GM12872 (cell line): ENCODE results near the gene PKNOX2.

Experiments
- TF ChIP-seq, protein P1 (sequence below): IDR thresholded peaks from 3 replicates; pipeline ENCODE4 v1.5.1; 2011; ENCODE audit warnings: low read depth, mild to moderate bottlenecking, low read length, moderate library complexity; ENCODE audit not compliant: insufficient read depth

The PKNOX2 gene

DNA sequence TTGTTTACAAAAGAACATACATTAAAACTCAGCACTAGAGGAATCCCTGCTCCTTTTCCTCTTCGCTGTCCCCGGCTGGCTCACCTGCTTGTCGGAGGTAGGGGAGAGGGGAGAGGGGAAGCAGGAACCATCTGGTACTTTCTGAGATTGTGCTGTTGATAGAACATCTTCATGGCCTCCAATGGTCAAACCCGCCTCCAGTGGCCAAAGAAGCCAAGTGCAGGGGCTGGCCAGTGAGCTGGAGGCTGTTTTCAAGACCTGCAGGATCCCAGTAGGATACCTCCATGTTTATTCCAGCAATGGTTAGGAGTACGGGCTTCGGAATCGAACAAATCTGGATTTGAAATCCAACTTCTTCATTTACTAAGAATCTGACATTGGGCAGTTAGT is 92.6 kb downstream of the PKNOX2 start:
- TF ChIP-seq, protein P1, sequence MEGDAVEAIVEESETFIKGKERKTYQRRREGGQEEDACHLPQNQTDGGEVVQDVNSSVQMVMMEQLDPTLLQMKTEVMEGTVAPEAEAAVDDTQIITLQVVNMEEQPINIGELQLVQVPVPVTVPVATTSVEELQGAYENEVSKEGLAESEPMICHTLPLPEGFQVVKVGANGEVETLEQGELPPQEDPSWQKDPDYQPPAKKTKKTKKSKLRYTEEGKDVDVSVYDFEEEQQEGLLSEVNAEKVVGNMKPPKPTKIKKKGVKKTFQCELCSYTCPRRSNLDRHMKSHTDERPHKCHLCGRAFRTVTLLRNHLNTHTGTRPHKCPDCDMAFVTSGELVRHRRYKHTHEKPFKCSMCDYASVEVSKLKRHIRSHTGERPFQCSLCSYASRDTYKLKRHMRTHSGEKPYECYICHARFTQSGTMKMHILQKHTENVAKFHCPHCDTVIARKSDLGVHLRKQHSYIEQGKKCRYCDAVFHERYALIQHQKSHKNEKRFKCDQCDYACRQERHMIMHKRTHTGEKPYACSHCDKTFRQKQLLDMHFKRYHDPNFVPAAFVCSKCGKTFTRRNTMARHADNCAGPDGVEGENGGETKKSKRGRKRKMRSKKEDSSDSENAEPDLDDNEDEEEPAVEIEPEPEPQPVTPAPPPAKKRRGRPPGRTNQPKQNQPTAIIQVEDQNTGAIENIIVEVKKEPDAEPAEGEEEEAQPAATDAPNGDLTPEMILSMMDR = peak; percentile 40; the same call in 2 of the 3 replicates

DNA sequence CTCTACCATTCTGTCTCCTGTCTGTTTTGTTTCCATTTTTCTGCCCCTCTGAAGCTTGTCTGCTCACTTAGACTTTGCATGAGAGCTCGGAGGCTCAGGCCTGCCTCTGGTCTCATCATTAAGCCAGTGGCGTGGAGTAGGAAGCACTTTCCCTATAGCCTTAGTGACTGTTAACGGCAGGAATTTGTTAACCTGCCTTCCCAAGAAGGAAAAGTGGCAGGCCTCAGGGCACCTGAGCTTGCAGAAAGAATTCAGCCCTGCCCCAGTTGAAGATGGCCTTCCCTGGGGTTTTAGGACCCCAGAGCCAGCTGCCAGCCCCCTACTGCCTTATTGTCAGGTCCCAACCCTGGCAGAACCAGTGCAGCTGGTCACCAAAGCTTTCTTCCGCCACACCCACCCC is 93.2 kb downstream of the PKNOX2 start:
- TF ChIP-seq, protein P1 = no peak

DNA sequence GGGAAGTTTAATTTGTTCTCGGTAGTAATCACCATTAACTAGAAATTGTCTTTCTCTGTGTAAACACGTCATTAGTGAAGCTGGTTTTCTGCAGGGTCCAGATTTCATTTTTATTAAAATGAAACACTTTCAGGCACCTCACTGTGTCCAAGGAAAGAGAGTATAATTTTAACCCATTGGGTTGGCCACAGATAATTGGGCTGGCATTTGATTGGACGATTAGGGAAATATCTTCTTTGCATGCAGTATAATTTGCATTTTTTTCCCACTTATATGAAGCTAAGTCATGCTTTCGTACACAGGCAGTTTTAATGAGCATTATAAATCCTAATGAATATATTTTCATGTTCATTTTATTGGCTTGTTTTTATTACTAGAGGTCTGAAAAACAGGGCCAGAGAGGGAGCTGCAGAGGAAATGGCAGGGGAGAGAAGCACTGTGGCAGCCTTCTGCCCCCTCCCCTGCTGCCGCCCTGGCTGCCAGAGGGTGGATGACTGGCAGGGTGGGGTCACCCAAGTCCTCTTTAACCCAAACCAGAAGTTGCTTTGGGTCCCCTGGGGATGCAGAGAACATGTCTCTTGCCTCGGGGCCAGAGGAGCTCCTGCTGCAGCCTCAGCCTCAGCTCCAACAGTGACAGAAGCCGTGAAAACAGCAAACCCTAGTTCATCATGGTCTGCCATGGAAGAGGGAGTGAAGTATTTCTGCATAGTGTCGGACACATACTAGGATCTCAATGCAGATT is 93.9 kb downstream of the PKNOX2 start:
- TF ChIP-seq, protein P1 = no peak

DNA sequence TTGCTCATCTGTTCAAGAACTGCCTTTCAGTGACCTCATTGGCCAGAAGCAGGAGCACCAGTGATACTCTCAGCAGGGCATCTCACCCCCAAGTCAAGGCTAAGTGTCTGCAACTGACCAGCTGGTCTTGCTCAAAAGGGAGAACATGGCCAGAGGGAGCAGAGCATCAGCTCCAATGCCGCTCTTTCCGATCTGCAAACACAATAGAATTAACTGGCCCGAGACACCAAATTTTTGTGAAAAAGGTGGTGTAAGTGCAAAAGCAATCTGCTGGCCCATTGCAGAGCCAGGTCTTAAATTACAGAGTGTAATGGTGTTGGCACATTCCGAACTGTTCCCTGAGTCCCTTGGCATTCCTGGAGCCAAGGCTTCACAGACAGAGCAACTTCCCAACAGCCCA is 97.0 kb downstream of the PKNOX2 start:
- TF ChIP-seq, protein P1 = no peak

DNA sequence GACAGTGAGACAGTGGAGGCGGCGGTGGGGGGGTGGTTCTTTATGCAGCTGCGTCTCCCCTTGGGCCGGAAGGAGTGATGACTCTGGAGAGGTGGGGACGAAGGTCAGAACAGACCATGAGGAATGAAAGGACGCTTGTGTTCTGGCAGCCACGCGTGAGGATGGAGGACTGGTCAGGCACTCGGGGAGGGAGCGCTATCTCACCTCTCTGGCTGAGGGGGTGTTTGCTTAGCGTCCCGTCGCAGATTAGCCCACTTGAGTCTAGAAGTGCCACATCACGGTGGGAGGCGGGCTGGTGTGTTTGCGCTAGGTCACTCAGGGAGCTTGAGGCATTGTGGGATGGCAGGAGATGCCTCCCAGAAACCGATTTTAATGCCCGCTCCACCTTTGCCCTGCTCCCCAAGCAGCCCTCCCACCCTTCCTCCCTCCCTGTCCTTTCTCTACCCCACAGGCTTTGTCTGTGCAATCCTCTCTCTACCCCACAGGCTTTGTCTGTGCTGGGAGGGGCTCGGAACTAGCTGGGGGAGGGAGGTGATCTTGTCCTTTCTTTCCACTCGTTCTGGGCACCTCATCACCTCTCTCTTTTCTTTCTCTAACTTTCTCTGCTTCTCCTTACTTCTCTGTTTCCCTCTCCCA is 97.8 kb downstream of the PKNOX2 start:
- TF ChIP-seq, protein P1 = no peak

DNA sequence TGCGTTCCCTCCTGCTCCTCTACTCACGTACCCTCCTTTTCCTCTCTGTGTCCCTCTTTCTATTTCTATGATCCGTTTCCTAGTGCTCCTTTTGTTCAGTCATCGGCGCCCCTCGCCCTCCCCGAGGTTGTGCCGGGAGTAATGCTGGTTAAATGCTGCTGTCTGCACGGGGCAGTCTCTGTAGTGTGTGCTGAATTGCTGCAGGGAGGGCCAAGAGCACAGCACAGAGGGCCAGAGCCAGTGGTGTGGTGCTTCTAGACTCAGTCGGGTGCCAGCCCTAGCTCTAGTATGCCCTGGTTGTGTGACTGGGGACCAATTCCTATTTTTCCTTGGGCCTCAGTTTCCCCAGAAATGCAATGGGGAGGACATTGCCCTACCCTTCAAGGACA is 98.3 kb downstream of the PKNOX2 start:
- TF ChIP-seq, protein P1 = no peak

DNA sequence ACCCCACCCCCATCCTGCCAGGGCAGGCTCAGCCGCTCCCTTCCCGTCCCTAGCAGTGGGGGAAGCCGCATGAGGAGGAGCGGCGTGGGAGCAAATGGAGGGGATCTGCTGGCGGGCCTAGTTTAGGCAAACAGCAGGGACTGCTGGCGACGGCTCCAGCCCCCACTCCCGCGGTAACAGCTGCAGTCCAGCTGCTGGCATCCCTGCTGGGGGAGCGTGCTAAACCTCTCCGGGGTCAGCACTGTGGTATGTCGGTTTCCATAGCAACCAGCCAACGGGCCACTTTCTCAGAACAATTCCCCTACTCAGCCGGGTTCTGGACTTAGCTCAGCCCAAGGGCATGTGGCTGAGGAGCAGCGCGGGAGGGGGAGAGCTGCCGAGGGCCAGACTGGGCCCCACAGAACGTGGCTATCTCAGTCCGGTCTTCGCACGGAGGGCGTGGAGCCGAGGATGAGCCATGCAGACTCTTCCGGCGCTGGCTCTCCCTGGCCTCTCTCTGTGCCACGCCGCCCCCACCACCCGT is 98.8 kb downstream of the PKNOX2 start:
- TF ChIP-seq, protein P1 = no peak
